Measurements from ENCODE around the gene ULK3.

ULK3 gene

GRCh38 chr15:74789171-74789631 lies 53.8 kb downstream of the ULK3 start:
- H3K27me3 ChIP-seq (ENCODE audit: insufficient read depth, low read depth, severe bottlenecking), result no peaks in the 10 kb centered on the region
- H3K27ac ChIP-seq, result no peak overlapping the region
- no peak for DNase-seq
- no peaks in the 10 kb centered on the region for H3K9me3 ChIP-seq (ENCODE audit: severe bottlenecking)
- H3K36me3 ChIP-seq, result peaks cover 38% of the 10 kb centered on the region
- TF ChIP-seq CTCF (IDR thresholded peaks at IDR 0.05; ENCODE audit: low read depth, low read length), result no peak
- H3K4me3 ChIP-seq (ENCODE audit: low read depth, low read length), result no peak overlapping the region

GRCh38 chr15:74788683-74789151 lies 54.2 kb downstream of the ULK3 start:
- DNase-seq, result no peak
- no peak overlapping the region for H3K27ac ChIP-seq

GRCh38 chr15:74788042-74788682 lies 54.8 kb downstream of the ULK3 start:
- no peak for TF ChIP-seq CTCF (IDR thresholded peaks at IDR 0.05; ENCODE audit: low read depth, low read length)
- no peak overlapping the region for H3K27ac ChIP-seq
- no peaks in the 10 kb centered on the region for H3K9me3 ChIP-seq (ENCODE audit: severe bottlenecking)
- H3K36me3 ChIP-seq, result peaks cover 44% of the 10 kb centered on the region
- no peak for DNase-seq
- H3K4me3 ChIP-seq (ENCODE audit: low read depth, low read length), result no peak overlapping the region
- H3K27me3 ChIP-seq (ENCODE audit: insufficient read depth, low read depth, severe bottlenecking), result no peaks in the 10 kb centered on the region

More at GRCh38 chr15:74788683-74789151, 54.2 kb downstream of the ULK3 start:
- H3K9me3 ChIP-seq (ENCODE audit: severe bottlenecking), result no peaks in the 10 kb centered on the region
- TF ChIP-seq CTCF (IDR thresholded peaks at IDR 0.05; ENCODE audit: low read depth, low read length), result no peak
- H3K4me3 ChIP-seq (ENCODE audit: low read depth, low read length), result no peak overlapping the region
- peaks cover 43% of the 10 kb centered on the region for H3K36me3 ChIP-seq
- no peaks in the 10 kb centered on the region for H3K27me3 ChIP-seq (ENCODE audit: insufficient read depth, low read depth, severe bottlenecking)

DNA sequence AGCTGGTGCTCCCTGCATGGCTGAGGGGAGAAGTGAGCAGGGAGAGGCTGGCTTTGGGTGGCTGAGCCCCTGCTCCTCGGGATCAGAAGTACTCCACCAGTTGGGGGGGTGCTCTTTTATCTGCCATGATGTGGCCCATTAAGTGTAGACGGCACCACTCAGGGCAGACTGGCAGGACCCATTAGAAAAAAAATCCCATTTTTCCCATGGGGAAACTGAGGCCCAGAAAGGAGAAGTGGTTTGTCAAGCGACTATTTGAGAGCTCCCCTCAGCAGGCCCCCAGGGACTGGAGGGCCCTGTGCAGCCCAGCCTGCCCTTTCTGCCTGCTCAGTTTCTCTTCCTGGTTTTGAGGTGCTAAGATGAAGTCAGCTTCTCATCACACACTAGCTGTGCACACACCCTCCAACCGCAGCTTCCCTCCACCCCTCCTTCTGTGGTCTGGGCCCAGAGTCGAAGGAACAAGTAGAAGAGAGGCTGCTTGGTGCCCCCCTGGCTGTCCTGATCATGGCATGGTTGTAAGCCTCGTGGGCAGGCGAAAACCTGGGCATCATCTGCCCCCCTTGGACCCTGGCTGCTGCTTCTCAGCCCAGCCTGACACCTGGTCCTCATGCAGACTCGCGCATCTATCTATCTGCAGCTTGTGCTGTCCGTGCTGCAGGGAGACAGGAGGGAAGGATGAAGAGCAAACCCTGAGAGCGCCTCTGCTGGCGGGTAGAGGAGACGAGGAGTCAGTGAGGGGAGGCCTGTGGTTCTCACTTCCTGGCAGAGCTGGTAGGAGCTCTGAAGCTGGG lies 55.5 kb downstream of the ULK3 start:
- peak; percentile 79 for DNase-seq
- Histone ChIP-seq H3K36me3 (peaks cover 44% of the 10 kb centered on the region), H3K9me3 (ENCODE audit: severe bottlenecking) (no peaks in the 10 kb centered on the region), H3K27me3 (ENCODE audit: insufficient read depth, low read depth, severe bottlenecking) (no peaks in the 10 kb centered on the region), H3K4me3 (ENCODE audit: low read depth, low read length) (no peak overlapping the region), H3K27ac (no peak overlapping the region)
- peak; percentile 87 for TF ChIP-seq CTCF (IDR thresholded peaks at IDR 0.05; ENCODE audit: low read depth, low read length)

DNA sequence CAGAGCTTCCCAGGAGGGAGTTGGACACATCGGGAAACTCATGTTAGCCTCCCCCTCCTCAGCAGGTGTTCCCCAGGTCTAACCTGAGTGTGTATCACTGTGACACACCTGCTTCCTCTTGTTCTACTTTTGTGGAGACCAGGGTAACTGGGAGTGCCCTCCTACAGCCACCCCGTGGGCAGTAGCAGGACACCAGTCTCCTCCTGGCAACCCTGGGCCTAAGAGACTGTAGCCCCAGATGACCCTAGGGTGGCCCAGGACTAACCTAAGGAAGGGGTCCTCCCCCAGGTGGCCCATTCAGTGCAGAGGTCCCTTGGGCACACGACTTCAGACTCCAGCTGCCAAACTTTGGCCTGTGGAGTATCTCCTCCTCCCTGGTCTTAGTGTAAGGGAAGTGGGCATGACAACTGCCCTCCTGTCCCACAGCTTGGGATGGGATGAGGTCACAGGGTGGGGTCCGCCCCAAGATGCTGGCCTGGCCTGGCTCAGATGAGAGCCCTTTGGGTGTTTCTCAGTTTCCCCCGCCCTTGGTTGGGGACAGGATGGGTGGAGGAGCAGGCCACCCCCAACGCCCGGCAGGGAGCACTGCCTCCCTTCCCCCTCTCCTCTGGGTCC lies 56.3 kb downstream of the ULK3 start:
- peaks cover 44% of the 10 kb centered on the region for H3K36me3 ChIP-seq
- peak overlapping the region; percentile 31; the same call in 1 of the 2 replicates for H3K27ac ChIP-seq
- no peak overlapping the region for H3K4me3 ChIP-seq (ENCODE audit: low read depth, low read length)

More for the DNA sequence above, 56.3 kb downstream of the ULK3 start:
- no peak for TF ChIP-seq CTCF (IDR thresholded peaks at IDR 0.05; ENCODE audit: low read depth, low read length)
- no peaks in the 10 kb centered on the region for H3K9me3 ChIP-seq (ENCODE audit: severe bottlenecking)
- no peaks in the 10 kb centered on the region for H3K27me3 ChIP-seq (ENCODE audit: insufficient read depth, low read depth, severe bottlenecking)
- DNase-seq, result no peak
